Measurements from ENCODE around the gene ITGB7.
"Not testable (repeated sequence)": the region's sequence is repeated elsewhere in the genome, so short reads cannot be mapped to it uniquely, and the experiment has no call there.

Gene ITGB7

GRCh38 chr12:53217051-53217930 is 10.2 kb upstream of the ITGB7 start:
- no peak for DNase-seq (ENCODE audit: extremely low read depth in 1 of 2, low read depth in 1 of 2)

GRCh38 chr12:53215497-53215896 is 8.4 kb upstream of the ITGB7 start:
- DNase-seq (ENCODE audit: extremely low read depth in 1 of 2, low read depth in 1 of 2) = no peak

- DNase-seq (ENCODE audit: extremely low read depth in 1 of 2, low read depth in 1 of 2) = no peak
Measured at GRCh38 chr12:53214687-53215455, 7.8 kb upstream of the ITGB7 start.

GRCh38 chr12:53214221-53214620 is 7.2 kb upstream of the ITGB7 start:
- DNase-seq (ENCODE audit: extremely low read depth in 1 of 2, low read depth in 1 of 2) = no peak

GRCh38 chr12:53213348-53213747 is 6.3 kb upstream of the ITGB7 start:
- DNase-seq (ENCODE audit: extremely low read depth in 1 of 2, low read depth in 1 of 2) = peak in 1 of 2 donors; percentile 79

- DNase-seq (ENCODE audit: extremely low read depth in 1 of 2, low read depth in 1 of 2) = no peak
Measured at GRCh38 chr12:53212931-53213330, 5.9 kb upstream of the ITGB7 start.

- no peak for DNase-seq (ENCODE audit: extremely low read depth in 1 of 2, low read depth in 1 of 2)
Measured at GRCh38 chr12:53211476-53212381, 4.7 kb upstream of the ITGB7 start.

- DNase-seq (ENCODE audit: extremely low read depth in 1 of 2, low read depth in 1 of 2) = no peak
Measured at GRCh38 chr12:53210843-53211242, 3.8 kb upstream of the ITGB7 start.

- DNase-seq (ENCODE audit: extremely low read depth in 1 of 2, low read depth in 1 of 2) = no peak
Measured at GRCh38 chr12:53208877-53209463, 1.9 kb upstream of the ITGB7 start.

GRCh38 chr12:53208435-53208834 is 1.4 kb upstream of the ITGB7 start:
- DNase-seq (ENCODE audit: extremely low read depth in 1 of 2, low read depth in 1 of 2) = no peak

GRCh38 chr12:53205747-53206419 is 1.2 kb downstream of the ITGB7 start:
- DNase-seq (ENCODE audit: extremely low read depth in 1 of 2, low read depth in 1 of 2) = peak in 1 of 2 donors; percentile 39

- DNase-seq (ENCODE audit: extremely low read depth in 1 of 2, low read depth in 1 of 2) = no peak
Measured at GRCh38 chr12:53204351-53204750, 2.7 kb downstream of the ITGB7 start.

- not testable (repeated sequence) for DNase-seq (ENCODE audit: extremely low read depth in 1 of 2, low read depth in 1 of 2)
Measured at GRCh38 chr12:53202316-53202715, 4.7 kb downstream of the ITGB7 start.

GRCh38 chr12:53201639-53202038 is 5.4 kb downstream of the ITGB7 start:
- DNase-seq (ENCODE audit: extremely low read depth in 1 of 2, low read depth in 1 of 2) = no peak

- no peak for DNase-seq (ENCODE audit: extremely low read depth in 1 of 2, low read depth in 1 of 2)
Measured at GRCh38 chr12:53201177-53201541, 5.9 kb downstream of the ITGB7 start.

GRCh38 chr12:53200458-53201176 is 6.4 kb downstream of the ITGB7 start:
- DNase-seq (ENCODE audit: extremely low read depth in 1 of 2, low read depth in 1 of 2) = no peak

GRCh38 chr12:53200107-53200457 is 7.0 kb downstream of the ITGB7 start:
- DNase-seq (ENCODE audit: extremely low read depth in 1 of 2, low read depth in 1 of 2) = no peak

- no peak for DNase-seq (ENCODE audit: extremely low read depth in 1 of 2, low read depth in 1 of 2)
Measured at GRCh38 chr12:53199700-53200099, 7.4 kb downstream of the ITGB7 start.

GRCh38 chr12:53198486-53199110 is 8.5 kb downstream of the ITGB7 start:
- no peak for DNase-seq (ENCODE audit: extremely low read depth in 1 of 2, low read depth in 1 of 2)

Data from activated CD8-positive, alpha-beta memory T cell treated with anti-CD3 and anti-CD28 coated beads for 1 hour (primary cell).